Heart right ventricle (tissue), 16 donors: Measurements from ENCODE around the gene POLR2L. TPM values are rescaled to one million over a fixed set of nuclear protein-coding genes. Genes with fewer than 3 reads are reported as not detected.

ENCODE experiments used
- ATAC-seq, 8 donors: fragments of 200-7000 bp; cut with Tn5 transposase; one replicate each; pipeline ENCODE4 v1.9.1; 2020; ENCODE audit warnings: mild to moderate bottlenecking in 8 of 8, moderate library complexity in 8 of 8, moderate number of reproducible peaks in 1 of 8
- DNase-seq, 2 donors: peaks; one replicate each; pipeline ENCODE4 v3.0.0-alpha.2; 2020
- H3K27ac ChIP-seq, 10 donors: fragments of 200-600 bp; sonication (generic) in 2 of 10; one replicate each; pipeline versions ENCODE4 v1.5.0 to v1.8.0; 2020 to 2022; ENCODE audit warnings: mild to moderate bottlenecking in 3 of 10
- H3K27me3 ChIP-seq, 7 donors: fragments of 200-600 bp; one replicate each; pipeline ENCODE4 v1.8.0; 2021 to 2022; ENCODE audit warnings: mild to moderate bottlenecking in 2 of 7
- H3K36me3 ChIP-seq, 9 donors: fragments of 200-600 bp; sonication (generic) in 1 of 9; one replicate each; pipeline versions ENCODE4 v1.5.0 to v1.8.0; 2020 to 2022; ENCODE audit warnings: mild to moderate bottlenecking in 2 of 9
- H3K4me1 ChIP-seq, 9 donors: fragments of 200-600 bp; sonication (generic) in 1 of 9; one replicate each; pipeline versions ENCODE4 v1.5.0 to v1.8.0; 2020 to 2022; ENCODE audit warnings: mild to moderate bottlenecking in 4 of 9
- H3K4me3 ChIP-seq, 10 donors: fragments of 200-600 bp; sonication (generic) in 2 of 10; one replicate each; pipeline versions ENCODE4 v1.5.0 to v1.8.0; 2020 to 2022; ENCODE audit warnings: mild to moderate bottlenecking in 7 of 10, moderate library complexity in 2 of 10
- H3K9me3 ChIP-seq, 11 donors: fragments of 200-600 bp in 10 of 11; sonication (generic) in 2 of 11; one replicate each; pipeline versions ENCODE4 v1.5.0 to v1.8.0; 2013 to 2022; ENCODE audit warnings: mild to moderate bottlenecking in 2 of 11, control low read depth in 1 of 11, moderate library complexity in 1 of 11
- CTCF ChIP-seq, 9 donors: fragments of 200-600 bp; sonication (generic) in 2 of 9; IDR thresholded peaks; one replicate each; pipeline versions ENCODE4 v1.5.0 to v1.8.0; 2021 to 2022; ENCODE audit warnings: antibody characterized with exemption in 9 of 9, mild to moderate bottlenecking in 5 of 9, moderate library complexity in 1 of 9
- WGBS, 2 donors: extraction: QIAGEN DNeasy Blood & Tissue Kit; methylation state at CpG; one replicate each; pipeline ENCODE4 v1.1.7; 2013; ENCODE audit warnings: inconsistent platforms in 1 of 2; 5-methylcytosine and 5-hydroxymethylcytosine counted together
- intact Hi-C, 10 donors: fragments of 100-400 bp; cut with DNase I; formaldehyde crosslinking; loops; one replicate each; pipeline versions ENCODE4 v1.11.1 to v1.14.2; 2022
- polyA plus RNA-seq, 2 donors: library from polyadenylated mRNA; stranded (reverse); fragments of 200-250 nt; gene quantifications; one replicate each; pipeline ENCODE4 v1.2.3, GENCODE V29; 2013
- total RNA-seq, 10 donors: library from RNA; stranded (reverse); fragmentation: NEBNext Ultra II Directional in 3 of 10; extraction: Animal tissue kit (Norgen Biotek cat#: 25700) in 3 of 10; gene quantifications; one replicate each; pipeline versions ENCODE4 v1.2.1 to v1.2.4, GENCODE V29; 2021 to 2023
- donor health status: Arrhythmogenic right ventricular cardiomyopathy.
- donor health status: ischemic (EF 13 %, LVEDD 7.1; RV severe dilation, severe dysfunction).
- donor health status: healthy with polysubstance abuse.
- donor health status: DM: no; HTN: yes; CAD: no.
- donor health status: DM: no; HTN: no; CAD: no.
- donor health status: ischemic (EF 25% LVEDD 6.9; RV normal size, moderate dysfunction).
- donor health status: ischemic (EF 25% LVEDD 5.7; RV mildly dilated, moderate dysfunction).
- donor health status: healthy.
- donor health status: DM: yes; HTN: yes; CAD: no.
- donor health status: Ischemic cardiomyopathy.
- donor health status: ischemic (EF 35%, LVEDD 5.7; RV mildly dilated, moderate dysfunction).
- donor health status: nonischemic (EF 11% LVEDD 7.7; RV severe dilation, severe dysfunction).
- donor health status: DM: yes; HTN: yes; CAD: no.
- donor health status: PGD.
- donor health status: ischemic (EF 29% LVEDD 5.4; RV normal size, mild dysfunction).
- donor health status: nonischemic (EF 23%, LVEDD 6.1; RV moderate dilation, normal function).

POLR2L gene
- total and polyA plus RNA-seq, 12 donors = 148 to 279 (median 234) TPM

- Histone ChIP-seq H3K9me3 (no peaks in the 10 kb centered on the region), H3K27me3 (no peaks in the 10 kb centered on the region), H3K4me1 (peaks cover 17 to 42% (median 30%) of the 10 kb centered on the region in 9 donors), H3K4me3 (peak overlapping the region; percentile 45 to 99 (median 78)), H3K36me3 (peaks cover 0 to 48% (median 5%) of the 10 kb centered on the region in 9 donors), H3K27ac (peak overlapping the region; percentile 23 to 92 (median 84))
- ATAC-seq = peak; percentile 26 to 67 (median 57)
- 1% methylated on average over 57 of the region's 57 CpGs for WGBS, 2 donors
- TF ChIP-seq CTCF (IDR thresholded peaks at IDR 0.05) = no peak
- intact Hi-C loops = loop anchor here in 1 of 10 donors (2.0 kb wide), 1 partner anchor 21 kb away; the partner anchor contains the start of gene GATD1
- peak; percentile 67 to 68 for DNase-seq
These were observed 44.8 kb downstream of the POLR2L start for GRCh38 chr11:797296-798092.

GRCh38 chr11:796565-797295 lies 45.6 kb downstream of the POLR2L start:
- DNase-seq = peak in 1 of 2 donors; percentile 10
- H3K36me3 ChIP-seq = peaks cover 0 to 45% (median 5%) of the 10 kb centered on the region in 9 donors
- H3K27me3 ChIP-seq = no peaks in the 10 kb centered on the region
- no peak for TF ChIP-seq CTCF (IDR thresholded peaks at IDR 0.05)
- peak in 5 of 8 donors; percentile 0 to 4 (median 1) for ATAC-seq
- no peaks in the 10 kb centered on the region for H3K9me3 ChIP-seq
- peak overlapping the region; percentile 23 to 92 (median 84) for H3K27ac ChIP-seq
- intact Hi-C loops = loop anchor here in 1 of 10 donors (2.0 kb wide), 1 partner anchor 20 kb away; the partner anchor contains the start of gene GATD1
- peak overlapping the region; percentile 45 to 99 (median 78) for H3K4me3 ChIP-seq
- H3K4me1 ChIP-seq = peaks cover 17 to 42% (median 30%) of the 10 kb centered on the region in 9 donors
- 34 to 45% methylated on average over 18 of the region's 18 CpGs for WGBS, 2 donors

GRCh38 chr11:795634-796564 lies 46.4 kb downstream of the POLR2L start:
- TF ChIP-seq CTCF (IDR thresholded peaks at IDR 0.05) = no peak
- Histone ChIP-seq H3K9me3 (no peaks in the 10 kb centered on the region), H3K4me1 (peaks cover 17 to 42% (median 30%) of the 10 kb centered on the region in 9 donors), H3K27me3 (peaks cover 0 to 3% (median 0%) of the 10 kb centered on the region in 7 donors), H3K27ac (peak overlapping the region in 9 of 10 donors; percentile 70 to 92 (median 85)), H3K4me3 (peak overlapping the region; percentile 41 to 99 (median 78)), H3K36me3 (peaks cover 0 to 45% (median 5%) of the 10 kb centered on the region in 9 donors)
- intact Hi-C loops = loop anchor here in 2 of 10 donors (2.0 kb wide), 2 partner anchors 15 to 19 kb away; partner anchors contain the start of gene GATD1 (in 1 of the 2)
- ATAC-seq = peak; percentile 39 to 78 (median 64)
- WGBS, 2 donors = 19 to 21% methylated on average over 26 of the region's 26 CpGs
- DNase-seq = peak; percentile 73 to 78
